WI38 (cell line): Measurements from ENCODE around the gene OGFRL1.

Experiments used
- H3K4me3 ChIP-seq: 2 replicates; pipeline ENCODE4 v1.5.1; 2011; ENCODE audit warnings: low read depth, mild to moderate bottlenecking, control low read depth, low read length
- CTCF ChIP-seq: IDR thresholded peaks from 2 replicates; pipeline ENCODE4 v1.5.1; 2012; ENCODE audit warnings: low read depth, mild to moderate bottlenecking, control low read depth, low read length

The OGFRL1 gene

GRCh38 chr6:71320041-71320440 lies 31.4 kb downstream of the OGFRL1 start:
- no peak overlapping the region for H3K4me3 ChIP-seq

GRCh38 chr6:71321314-71321713 lies 32.7 kb downstream of the OGFRL1 start:
- no peak overlapping the region for H3K4me3 ChIP-seq
- TF ChIP-seq CTCF: no peak

More at GRCh38 chr6:71320041-71320440, 31.4 kb downstream of the OGFRL1 start:
- TF ChIP-seq CTCF: no peak

GRCh38 chr6:71324194-71324785 lies 35.7 kb downstream of the OGFRL1 start:
- no peak overlapping the region for H3K4me3 ChIP-seq
- no peak for TF ChIP-seq CTCF

- no peak for TF ChIP-seq CTCF
Observed at GRCh38 chr6:71326611-71327010, 38.0 kb downstream of the OGFRL1 start.

GRCh38 chr6:71330501-71330900 lies 41.9 kb downstream of the OGFRL1 start:
- TF ChIP-seq CTCF: no peak
- H3K4me3 ChIP-seq: no peak overlapping the region

More at GRCh38 chr6:71326611-71327010, 38.0 kb downstream of the OGFRL1 start:
- no peak overlapping the region for H3K4me3 ChIP-seq

GRCh38 chr6:71332012-71332411 lies 43.4 kb downstream of the OGFRL1 start:
- no peak for TF ChIP-seq CTCF
- no peak overlapping the region for H3K4me3 ChIP-seq

GRCh38 chr6:71333050-71333449 lies 44.4 kb downstream of the OGFRL1 start:
- H3K4me3 ChIP-seq: no peak overlapping the region
- TF ChIP-seq CTCF: no peak
